Measurements from ENCODE around the gene SUN5. TPM values are rescaled to one million over a fixed set of nuclear protein-coding genes. Genes with fewer than 3 reads are reported as not detected.

SUN5 gene
- total and polyA plus RNA-seq, 2 donors (not counting 3 experiments of a cell fraction or from before 2014, with no cell fraction given), result not detected

GRCh38 chr20:32979201-32979998 lies 24.8 kb downstream of the SUN5 start:
- FAIRE-seq, result no peak
- H4K20me1 ChIP-seq (replicated peaks; ENCODE audit: control insufficient read depth, extremely low read depth, insufficient read depth, low read length), result no peaks in the 10 kb centered on the region
- H3K79me2 ChIP-seq (ENCODE audit: control insufficient read depth, insufficient read depth, low read length), result no peaks in the 10 kb centered on the region
- H3K9ac ChIP-seq (replicated peaks; ENCODE audit: extremely low read depth, insufficient read depth, low read length), result no peak overlapping the region
- H3K36me3 ChIP-seq (ENCODE audit: control insufficient read depth in 2 of 2, extremely low read depth in 1 of 2, insufficient read depth in 2 of 2, low read length in 2 of 2), result no peaks in the 10 kb centered on the region
- H3K4me2 ChIP-seq (ENCODE audit: insufficient read depth, low read length), result no peak overlapping the region
- POLR2A ChIA-PET, result no interaction called here
- dilution Hi-C loops (cut with MboI; ENCODE audit: extremely low pct_ligation_motif_present, low sequenced_read_pairs), result no loop called here
- intact Hi-C loops (cut with micrococcal nuclease), result no loop called here
- no peak overlapping the region for H2AFZ ChIP-seq (ENCODE audit: low read depth, low read length)
- DNase-seq (ENCODE audit: low read depth, low spot score), result no peak
- H3K27ac ChIP-seq (ENCODE audit: insufficient read depth, low read depth, low read length), result no peak overlapping the region
- H3K9me1 ChIP-seq (replicated peaks; ENCODE audit: control insufficient read depth, extremely low read depth, insufficient read depth, low read length), result no peaks in the 10 kb centered on the region
- TF ChIP-seq, protein P1, sequence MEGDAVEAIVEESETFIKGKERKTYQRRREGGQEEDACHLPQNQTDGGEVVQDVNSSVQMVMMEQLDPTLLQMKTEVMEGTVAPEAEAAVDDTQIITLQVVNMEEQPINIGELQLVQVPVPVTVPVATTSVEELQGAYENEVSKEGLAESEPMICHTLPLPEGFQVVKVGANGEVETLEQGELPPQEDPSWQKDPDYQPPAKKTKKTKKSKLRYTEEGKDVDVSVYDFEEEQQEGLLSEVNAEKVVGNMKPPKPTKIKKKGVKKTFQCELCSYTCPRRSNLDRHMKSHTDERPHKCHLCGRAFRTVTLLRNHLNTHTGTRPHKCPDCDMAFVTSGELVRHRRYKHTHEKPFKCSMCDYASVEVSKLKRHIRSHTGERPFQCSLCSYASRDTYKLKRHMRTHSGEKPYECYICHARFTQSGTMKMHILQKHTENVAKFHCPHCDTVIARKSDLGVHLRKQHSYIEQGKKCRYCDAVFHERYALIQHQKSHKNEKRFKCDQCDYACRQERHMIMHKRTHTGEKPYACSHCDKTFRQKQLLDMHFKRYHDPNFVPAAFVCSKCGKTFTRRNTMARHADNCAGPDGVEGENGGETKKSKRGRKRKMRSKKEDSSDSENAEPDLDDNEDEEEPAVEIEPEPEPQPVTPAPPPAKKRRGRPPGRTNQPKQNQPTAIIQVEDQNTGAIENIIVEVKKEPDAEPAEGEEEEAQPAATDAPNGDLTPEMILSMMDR (IDR thresholded peaks at IDR 0.05; ENCODE audit: extremely low read depth in 1 of 2, insufficient read depth in 1 of 2, low read depth in 1 of 2, low read length in 2 of 2), result no peak
- TF ChIP-seq POLR2A (IDR thresholded peaks at IDR 0.05; ENCODE audit: low read depth, low read length), result no peak
- no peak for TF ChIP-seq EZH2 (IDR thresholded peaks at IDR 0.05; ENCODE audit: borderline replicate concordance, low read depth, low read length, severe bottlenecking)
- TF ChIP-seq JUN (IDR thresholded peaks at IDR 0.05; ENCODE audit: borderline replicate concordance, insufficient read depth, insufficient read length, low read depth), result no peak
- TF ChIP-seq MYC (IDR thresholded peaks at IDR 0.05; ENCODE audit: low read depth, low read length), result no peak
- no peak for TF ChIP-seq GATA2 (IDR thresholded peaks at IDR 0.05; ENCODE audit: insufficient read depth, insufficient read length, low read depth, low read length)
- no peak for TF ChIP-seq MAX (IDR thresholded peaks at IDR 0.05; ENCODE audit: insufficient read depth, insufficient read length)
- TF ChIP-seq FOS (IDR thresholded peaks at IDR 0.05; ENCODE audit: borderline replicate concordance, insufficient read depth, low read length), result no peak
- no peak for TF ChIP-seq POLR2AphosphoS5 (IDR thresholded peaks at IDR 0.05; ENCODE audit: insufficient read depth, low read depth, low read length)
- peaks cover 0 to 1% of the 10 kb centered on the region in 2 experiments for H3K27me3 ChIP-seq (ENCODE audit: control insufficient read depth in 2 of 2, insufficient read depth in 2 of 2, low read length in 2 of 2)
- H3K4me1 ChIP-seq (ENCODE audit: control insufficient read depth, extremely low read depth, insufficient read depth, low read length), result no peaks in the 10 kb centered on the region
- H3K4me3 ChIP-seq (replicated peaks in 1 of 3; ENCODE audit: insufficient read depth in 1 of 3, low read depth in 1 of 3, low read length in 3 of 3), result no peak overlapping the region
- BruUV-seq (replicated peaks), result no TSS peak
- CTCF ChIA-PET, result no interaction called here
- H3K9me3 ChIP-seq (replicated peaks; ENCODE audit: control insufficient read depth, insufficient read depth, low read length), result no peaks in the 10 kb centered on the region
